Lower lobe of right lung (tissue), 2 donors: Measurements from ENCODE around the gene FAM118A. TPM values are rescaled to one million over a fixed set of nuclear protein-coding genes. Genes with fewer than 3 reads are reported as not detected.

Experiments used
- ATAC-seq, 2 donors: fragments of 200-7000 bp; cut with Tn5 transposase; one replicate each; pipeline ENCODE4 v1.9.1; 2020 to 2022; ENCODE audit warnings: mild to moderate bottlenecking in 2 of 2, moderate library complexity in 2 of 2
- DNase-seq: peaks from one replicate; pipeline ENCODE4 v3.0.0-alpha.2; 2020
- H3K27ac ChIP-seq: fragments of 200-600 bp; one replicate; pipeline ENCODE4 v1.8.0; 2022
- H3K27me3 ChIP-seq: fragments of 200-600 bp; one replicate; pipeline ENCODE4 v1.8.0; 2022; ENCODE audit warnings: low read depth
- H3K36me3 ChIP-seq: fragments of 200-600 bp; one replicate; pipeline ENCODE4 v1.8.0; 2022; ENCODE audit warnings: mild to moderate bottlenecking
- H3K4me1 ChIP-seq: fragments of 200-600 bp; one replicate; pipeline ENCODE4 v1.8.0; 2022
- H3K4me3 ChIP-seq: fragments of 200-600 bp; one replicate; pipeline ENCODE4 v1.8.0; 2022; ENCODE audit warnings: mild to moderate bottlenecking
- H3K9me3 ChIP-seq: fragments of 200-600 bp; one replicate; pipeline ENCODE4 v1.8.0; 2022
- intact Hi-C: fragments of 100-400 bp; cut with DNase I; formaldehyde crosslinking; loops from one replicate; pipeline ENCODE4 v1.11.0; 2022
- total RNA-seq: library from RNA; stranded (reverse); fragmentation: NEBNext Ultra II Directional; extraction: Animal tissue kit (Norgen Biotek cat#: 25700); gene quantifications from one replicate; pipeline ENCODE4 v1.2.1, GENCODE V29; 2021
- TF ChIP-seq, protein P1 (sequence below): fragments of 200-600 bp; IDR thresholded peaks from one replicate; pipeline ENCODE4 v1.8.0; 2022; ENCODE audit warnings: antibody characterized with exemption, mild to moderate bottlenecking
- donor health status: DM: no; HTN: yes; CAD: no; lungs with severe emphysema.

FAM118A gene
- total RNA-seq, 1 donor from 2014 or later = 19.8 TPM

DNA sequence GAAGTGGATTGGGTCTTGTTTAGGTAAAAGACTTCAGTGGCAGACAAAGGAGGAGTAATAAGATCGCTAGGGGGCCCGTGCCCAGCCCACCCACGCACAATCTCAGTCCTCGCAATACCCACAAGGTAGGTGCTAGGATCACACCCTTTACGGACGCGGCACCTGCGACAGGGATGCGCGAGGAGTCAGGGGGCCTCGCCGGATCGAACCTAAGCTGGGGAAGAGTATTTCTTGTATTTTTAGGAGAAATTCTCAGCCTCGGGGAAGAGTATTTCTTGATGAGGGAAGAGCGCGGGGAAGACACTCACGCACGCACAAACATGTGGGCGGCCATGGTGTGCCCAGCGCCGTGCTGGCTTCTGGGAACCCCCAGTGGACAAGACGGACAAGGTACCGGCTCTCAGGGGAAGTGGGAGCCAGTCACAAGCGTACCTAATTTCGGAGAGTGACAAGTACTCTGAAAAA is 745 bp upstream of the FAM118A start:
- TF ChIP-seq, protein P1, sequence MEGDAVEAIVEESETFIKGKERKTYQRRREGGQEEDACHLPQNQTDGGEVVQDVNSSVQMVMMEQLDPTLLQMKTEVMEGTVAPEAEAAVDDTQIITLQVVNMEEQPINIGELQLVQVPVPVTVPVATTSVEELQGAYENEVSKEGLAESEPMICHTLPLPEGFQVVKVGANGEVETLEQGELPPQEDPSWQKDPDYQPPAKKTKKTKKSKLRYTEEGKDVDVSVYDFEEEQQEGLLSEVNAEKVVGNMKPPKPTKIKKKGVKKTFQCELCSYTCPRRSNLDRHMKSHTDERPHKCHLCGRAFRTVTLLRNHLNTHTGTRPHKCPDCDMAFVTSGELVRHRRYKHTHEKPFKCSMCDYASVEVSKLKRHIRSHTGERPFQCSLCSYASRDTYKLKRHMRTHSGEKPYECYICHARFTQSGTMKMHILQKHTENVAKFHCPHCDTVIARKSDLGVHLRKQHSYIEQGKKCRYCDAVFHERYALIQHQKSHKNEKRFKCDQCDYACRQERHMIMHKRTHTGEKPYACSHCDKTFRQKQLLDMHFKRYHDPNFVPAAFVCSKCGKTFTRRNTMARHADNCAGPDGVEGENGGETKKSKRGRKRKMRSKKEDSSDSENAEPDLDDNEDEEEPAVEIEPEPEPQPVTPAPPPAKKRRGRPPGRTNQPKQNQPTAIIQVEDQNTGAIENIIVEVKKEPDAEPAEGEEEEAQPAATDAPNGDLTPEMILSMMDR = no peak
- no peak for DNase-seq
- H3K9me3 ChIP-seq = no peaks in the 10 kb centered on the region
- ATAC-seq = no peak
- peak overlapping the region; percentile 77 for H3K27ac ChIP-seq
- no peaks in the 10 kb centered on the region for H3K36me3 ChIP-seq
- intact Hi-C loops = no loop called here
- H3K4me1 ChIP-seq = peaks cover 24% of the 10 kb centered on the region
- no peaks in the 10 kb centered on the region for H3K27me3 ChIP-seq
- peak overlapping the region; percentile 94 for H3K4me3 ChIP-seq

DNA sequence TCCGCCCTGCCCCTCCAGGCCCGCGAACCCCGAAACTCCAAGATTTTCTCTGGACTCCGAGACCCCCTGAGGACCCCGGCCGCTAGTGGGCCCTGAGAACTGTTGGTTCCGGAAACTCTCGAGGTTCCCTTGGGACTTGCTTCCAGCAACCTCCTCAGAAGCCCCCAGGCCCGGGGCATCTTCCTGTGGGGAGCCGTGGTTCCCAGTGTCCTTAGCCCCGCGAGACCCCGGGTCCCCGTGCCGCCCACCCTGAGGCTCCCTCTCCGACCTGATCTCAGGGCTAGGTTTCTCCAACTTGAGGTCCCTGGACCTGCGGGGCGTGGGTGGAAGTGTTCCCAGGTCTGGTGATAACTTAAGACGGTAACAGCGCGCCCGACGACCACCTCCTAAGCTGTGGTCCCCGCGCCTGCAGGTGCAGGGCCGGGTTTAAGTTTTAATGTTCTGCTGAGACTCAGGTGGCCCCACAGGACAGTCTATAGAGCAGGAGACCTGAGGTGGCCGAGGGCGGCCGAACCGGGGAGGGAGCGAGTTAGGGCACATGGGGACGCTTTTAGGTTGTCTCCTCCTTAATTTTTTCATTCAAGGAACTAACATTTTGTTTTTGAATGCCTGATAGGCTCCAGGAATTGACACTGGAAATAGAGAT is 720 bp downstream of the FAM118A start:
- peak in 1 of 2 donors; percentile 0 for ATAC-seq
- peak; percentile 62 for DNase-seq
- Histone ChIP-seq H3K4me1 (peaks cover 32% of the 10 kb centered on the region), H3K9me3 (no peaks in the 10 kb centered on the region), H3K27ac (peak overlapping the region; percentile 77), H3K4me3 (peak overlapping the region; percentile 94), H3K36me3 (no peaks in the 10 kb centered on the region), H3K27me3 (no peaks in the 10 kb centered on the region)
- TF ChIP-seq, protein P1 = no peak
- intact Hi-C loops = no loop called here

DNA sequence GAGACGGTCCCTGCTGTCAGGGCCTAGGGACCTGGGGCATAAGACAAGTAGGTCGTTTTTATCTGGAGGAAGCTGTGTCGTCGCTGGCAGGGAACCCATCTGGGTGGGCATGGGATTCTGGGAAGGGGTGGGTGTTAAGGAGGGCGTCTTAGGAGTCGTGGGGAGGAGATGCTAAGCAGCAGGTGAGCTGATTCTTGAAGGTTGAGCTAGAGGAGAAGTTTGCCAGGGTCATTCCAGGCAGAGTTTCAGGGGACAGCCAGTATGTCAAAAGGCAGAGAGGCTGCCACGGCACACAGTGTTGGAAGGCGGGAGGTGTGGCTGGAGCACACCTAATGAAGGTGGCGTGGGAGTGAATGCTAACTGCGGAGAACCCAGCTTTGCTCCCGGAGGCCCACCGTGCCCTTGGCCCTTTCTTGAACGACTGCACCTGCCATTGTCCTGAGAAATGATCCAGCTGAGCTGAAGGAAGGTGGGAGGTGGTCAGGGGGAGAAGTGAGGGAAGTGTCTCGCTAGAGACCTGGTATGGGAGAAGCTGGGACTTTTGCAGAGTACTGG is 1.3 kb downstream of the FAM118A start:
- Histone ChIP-seq H3K4me1 (peaks cover 32% of the 10 kb centered on the region), H3K27ac (peak overlapping the region; percentile 77)
- intact Hi-C loops = no loop called here

DNA sequence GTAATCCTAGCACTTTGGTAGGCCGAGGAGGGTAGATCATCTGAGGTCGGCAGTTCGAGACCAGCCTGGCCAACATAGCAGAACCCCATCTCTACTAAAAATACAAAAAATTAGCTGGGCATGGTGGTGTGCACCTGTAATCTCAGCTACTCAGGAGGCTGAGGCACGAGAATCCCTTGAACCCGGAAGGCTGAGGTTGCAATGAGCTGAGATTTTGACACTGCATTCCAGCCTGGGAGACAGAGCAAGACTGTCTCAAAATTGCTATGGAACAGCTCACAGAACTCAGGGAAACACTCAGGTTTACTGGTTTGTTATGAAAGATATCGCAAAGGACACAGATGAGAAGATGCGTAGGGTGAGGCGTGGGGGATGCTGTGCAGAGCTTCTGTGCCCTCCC is 2.7 kb downstream of the FAM118A start:
- H3K4me1 ChIP-seq = peaks cover 36% of the 10 kb centered on the region
- ATAC-seq = no peak
- TF ChIP-seq, protein P1 = no peak

More for the DNA sequence above, 1.3 kb downstream of the FAM118A start:
- H3K4me3 ChIP-seq = peak overlapping the region; percentile 94
- H3K27me3 ChIP-seq = no peaks in the 10 kb centered on the region
- ATAC-seq (no peak), DNase-seq (no peak)
- TF ChIP-seq, protein P1 = no peak
- no peaks in the 10 kb centered on the region for H3K9me3 ChIP-seq
- no peaks in the 10 kb centered on the region for H3K36me3 ChIP-seq

DNA sequence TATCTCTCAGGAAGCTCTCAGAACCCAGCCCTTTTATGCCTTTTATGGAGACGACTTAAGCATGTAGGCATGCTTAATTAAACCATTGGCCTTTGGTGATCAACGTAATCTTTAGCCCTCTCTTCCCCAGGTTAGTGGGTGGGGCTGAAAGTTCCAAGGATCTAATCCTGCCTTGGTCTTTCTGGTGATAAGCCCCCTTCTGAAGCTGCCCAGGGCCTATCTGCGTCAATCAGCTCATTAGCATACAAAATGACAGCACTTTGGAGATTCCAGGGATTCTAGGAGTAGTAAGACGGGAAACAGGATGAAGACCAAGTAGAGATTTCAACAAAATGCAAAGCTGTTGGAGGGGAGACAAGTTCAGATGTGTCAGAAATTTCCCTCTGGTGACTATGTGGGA is 3.1 kb downstream of the FAM118A start:
- H3K27me3 ChIP-seq = no peaks in the 10 kb centered on the region
- H3K27ac ChIP-seq = no peak overlapping the region
- H3K9me3 ChIP-seq = no peaks in the 10 kb centered on the region
- H3K4me1 ChIP-seq = peaks cover 41% of the 10 kb centered on the region
- no peak overlapping the region for H3K4me3 ChIP-seq
- ATAC-seq (no peak), DNase-seq (no peak)
- no peaks in the 10 kb centered on the region for H3K36me3 ChIP-seq
- intact Hi-C loops = no loop called here
- TF ChIP-seq, protein P1 = no peak

More for the DNA sequence above, 2.7 kb downstream of the FAM118A start:
- Histone ChIP-seq H3K36me3 (no peaks in the 10 kb centered on the region), H3K27me3 (no peaks in the 10 kb centered on the region), H3K27ac (no peak overlapping the region), H3K9me3 (no peaks in the 10 kb centered on the region), H3K4me3 (no peak overlapping the region)
- intact Hi-C loops = no loop called here
- DNase-seq = no peak
